Fibroblast of lung (primary cell): ENCODE results near the gene CAMTA1. TPM values are rescaled to one million over a fixed set of nuclear protein-coding genes. Genes with fewer than 3 reads are reported as not detected.

Experiments used
- DNase-seq, 2 donors: peaks; one replicate each; pipeline versions ENCODE4 v3.0.0 to v3.0.0-alpha.2; 2010; ENCODE audit warnings: low read depth in 2 of 2
- H2AFZ ChIP-seq: 2 replicates; pipeline ENCODE4 v1.5.1; 2012; ENCODE audit warnings: low read length, control low read depth, inconsistent platforms
- H3K27ac ChIP-seq: 2 replicates; pipeline ENCODE4 v1.5.1; 2011; ENCODE audit warnings: low read length, control low read depth; ENCODE audit not compliant: insufficient read depth
- H3K27me3 ChIP-seq: 2 replicates; pipeline ENCODE4 v1.5.1; 2011; ENCODE audit warnings: mild to moderate bottlenecking, low read length; ENCODE audit not compliant: control insufficient read depth, insufficient read depth
- H3K36me3 ChIP-seq: 2 replicates; pipeline ENCODE4 v1.5.1; 2011; ENCODE audit warnings: low read length; ENCODE audit not compliant: control insufficient read depth, insufficient read depth
- H3K4me1 ChIP-seq: 2 replicates; pipeline ENCODE4 v1.5.1; 2011; ENCODE audit warnings: low read length; ENCODE audit not compliant: control insufficient read depth, insufficient read depth; ENCODE audit errors: extremely low read depth
- H3K4me2 ChIP-seq: 2 replicates; pipeline ENCODE4 v1.5.1; 2011; ENCODE audit warnings: low read length, control low read depth; ENCODE audit not compliant: insufficient read depth; ENCODE audit errors: extremely low read depth
- H3K4me3 ChIP-seq, 4 experiments: fragments of 200-600 bp in 1 of 4; sonication (generic) in 1 of 4; replicated peaks in 1 of 4; 2 replicates each; pipeline ENCODE4 v1.5.1; 2011 to 2016; ENCODE audit warnings: low read length in 4 of 4, low read depth in 3 of 4, mild to moderate bottlenecking in 3 of 4, control low read depth in 2 of 4, inconsistent platforms in 1 of 4, mixed read lengths in 1 of 4; ENCODE audit not compliant: insufficient read depth in 1 of 4; ENCODE audit errors: control extremely low read depth in 1 of 4
- H3K79me2 ChIP-seq: 2 replicates; pipeline ENCODE4 v1.5.1; 2012; ENCODE audit warnings: mild to moderate bottlenecking, low read length, inconsistent platforms; ENCODE audit not compliant: control insufficient read depth, insufficient read depth
- H3K9ac ChIP-seq: 2 replicates; pipeline ENCODE4 v1.5.1; 2011; ENCODE audit warnings: mild to moderate bottlenecking, low read length, control low read depth; ENCODE audit not compliant: insufficient read depth
- H3K9me3 ChIP-seq: 2 replicates; pipeline ENCODE4 v1.5.1; 2012; ENCODE audit warnings: low read depth, low read length; ENCODE audit not compliant: control insufficient read depth, insufficient read depth
- H4K20me1 ChIP-seq: 2 replicates; pipeline ENCODE4 v1.5.1; 2011; ENCODE audit warnings: low read length; ENCODE audit not compliant: control insufficient read depth, insufficient read depth; ENCODE audit errors: extremely low read depth
- CTCF ChIP-seq, 2 donors: IDR thresholded peaks in 1 of 2; conservative IDR thresholded peaks in 1 of 2; 1 replicate in 1 of 2; 2 replicates in 1 of 2; pipeline ENCODE4 v1.5.1; 2011 to 2012; ENCODE audit warnings: low read length in 2 of 2, control low read depth in 1 of 2, inconsistent platforms in 1 of 2, low read depth in 1 of 2, mild to moderate bottlenecking in 1 of 2
- EZH2 ChIP-seq: IDR thresholded peaks from 2 replicates; pipeline ENCODE4 v1.5.1; 2012; ENCODE audit warnings: low read length, control low read depth, mild to moderate bottlenecking; ENCODE audit errors: missing control alignments
- polyA plus RNA-seq, 2 donors: library from polyadenylated mRNA; depleted of rRNA in 1 of 2; stranded (reverse) in 1 of 2; unstranded in 1 of 2; fragments of >200 nt; gene quantifications; 2 replicates each; pipeline ENCODE4 v1.2.1, GENCODE V29; 2011 to 2012; ENCODE audit warnings: missing spikeins in 1 of 2
- total RNA-seq: library from RNA; depleted of rRNA; stranded (reverse); fragments of >200 nt; gene quantifications from 2 replicates; pipeline ENCODE4 v1.2.1, GENCODE V29; 2014

The CAMTA1 gene
- total and polyA plus RNA-seq, 2 donors (not counting 1 experiment from before 2014, with no cell fraction given) = 47.6 to 86.0 TPM

- H3K27ac ChIP-seq = no peak overlapping the region
- H3K9me3 ChIP-seq = no peaks in the 10 kb centered on the region
- no peaks in the 10 kb centered on the region for H3K36me3 ChIP-seq
- DNase-seq = no peak
- no peaks in the 10 kb centered on the region for H3K79me2 ChIP-seq
- no peaks in the 10 kb centered on the region for H4K20me1 ChIP-seq
- H3K27me3 ChIP-seq = no peaks in the 10 kb centered on the region
- no peak for TF ChIP-seq EZH2
- no peak for TF ChIP-seq CTCF (conservative IDR thresholded peaks at IDR 0.05 in 1 of 2, IDR thresholded peaks at IDR 0.05 in 1 of 2; ENCODE audit: low read depth in 1 of 2, low read length in 2 of 2)
- no peak overlapping the region for H3K9ac ChIP-seq
- no peak overlapping the region for H2AFZ ChIP-seq
- no peak overlapping the region for H3K4me2 ChIP-seq
- H3K4me1 ChIP-seq = no peaks in the 10 kb centered on the region
- H3K4me3 ChIP-seq = no peak overlapping the region
Observed at GRCh38 chr1:7629465-7630195, 844.4 kb downstream of the CAMTA1 start.

GRCh38 chr1:7630378-7630777 lies 845.1 kb downstream of the CAMTA1 start:
- no peak overlapping the region for H3K4me3 ChIP-seq
- H3K9me3 ChIP-seq = no peaks in the 10 kb centered on the region
- DNase-seq = no peak
- H4K20me1 ChIP-seq = no peaks in the 10 kb centered on the region
- no peaks in the 10 kb centered on the region for H3K4me1 ChIP-seq
- TF ChIP-seq CTCF (conservative IDR thresholded peaks at IDR 0.05 in 1 of 2, IDR thresholded peaks at IDR 0.05 in 1 of 2; ENCODE audit: low read depth in 1 of 2, low read length in 2 of 2) (no peak), EZH2 (no peak)
- H3K36me3 ChIP-seq = no peaks in the 10 kb centered on the region
- H2AFZ ChIP-seq = no peak overlapping the region
- H3K27ac ChIP-seq = no peak overlapping the region
- H3K9ac ChIP-seq = no peak overlapping the region
- H3K4me2 ChIP-seq = no peak overlapping the region
- no peaks in the 10 kb centered on the region for H3K79me2 ChIP-seq
- no peaks in the 10 kb centered on the region for H3K27me3 ChIP-seq

GRCh38 chr1:7632176-7632575 lies 846.9 kb downstream of the CAMTA1 start:
- H4K20me1 ChIP-seq = no peaks in the 10 kb centered on the region
- DNase-seq = no peak
- H2AFZ ChIP-seq = no peak overlapping the region
- no peaks in the 10 kb centered on the region for H3K79me2 ChIP-seq
- no peaks in the 10 kb centered on the region for H3K9me3 ChIP-seq
- H3K9ac ChIP-seq = no peak overlapping the region
- no peaks in the 10 kb centered on the region for H3K4me1 ChIP-seq
- no peaks in the 10 kb centered on the region for H3K27me3 ChIP-seq
- H3K4me3 ChIP-seq = no peak overlapping the region
- H3K27ac ChIP-seq = no peak overlapping the region
- TF ChIP-seq EZH2 (no peak), CTCF (conservative IDR thresholded peaks at IDR 0.05 in 1 of 2, IDR thresholded peaks at IDR 0.05 in 1 of 2; ENCODE audit: low read depth in 1 of 2, low read length in 2 of 2) (no peak)
- no peaks in the 10 kb centered on the region for H3K36me3 ChIP-seq
- H3K4me2 ChIP-seq = no peak overlapping the region
